Activated naive CD8-positive, alpha-beta T cell treated with anti-CD3 and anti-CD28 coated beads, Interleukin-2, amount 10 ng/mL, durations not matched to agents 7 days and 5 days (primary cell): ENCODE results near the gene PTDSS2. TPM values are rescaled to one million over a fixed set of nuclear protein-coding genes. Genes with fewer than 3 reads are reported as not detected.

Experiments
- ATAC-seq: fragments of 150-1000 bp; cut with Tn5 transposase; one replicate; pipeline ENCODE4 v1.10.0; 2021; ENCODE audit warnings: low read depth, moderate library complexity
- POLR2A ChIA-PET: fragments of 350-600 bp; sonication (Branson Sonifier 250); formaldehyde crosslinking; loops from one replicate; lab custom pipeline; 2021; ENCODE audit warnings: antibody characterized with exemption; lab: Charles Lee
- DNase-seq: peaks from one replicate; pipeline ENCODE4 v3.0.0; 2021
- H3K27ac Mint-ChIP-seq: one replicate; pipeline ENCODE4 v1.8.0; 2022; ENCODE audit warnings: mild to moderate bottlenecking, mixed read lengths
- H3K27me3 Mint-ChIP-seq: one replicate; pipeline ENCODE4 v1.8.0; 2022; ENCODE audit warnings: mild to moderate bottlenecking, moderate library complexity, mixed read lengths
- H3K36me3 Mint-ChIP-seq: one replicate; pipeline ENCODE4 v1.8.0; 2021; ENCODE audit warnings: mild to moderate bottlenecking, mixed read lengths
- H3K4me1 Mint-ChIP-seq: one replicate; pipeline ENCODE4 v1.8.0; 2021; ENCODE audit warnings: mixed read lengths
- H3K4me3 Mint-ChIP-seq: one replicate; pipeline ENCODE4 v1.8.0; 2022; ENCODE audit warnings: mild to moderate bottlenecking, moderate library complexity, mixed read lengths
- H3K9me3 Mint-ChIP-seq: one replicate; pipeline ENCODE4 v1.8.0; 2021; ENCODE audit warnings: mixed read lengths
- total RNA-seq, 2 experiments: library from RNA; stranded (reverse); gene quantifications; one replicate each; pipeline ENCODE4 v1.2.3, GENCODE V29; 2021

PTDSS2 gene
- total RNA-seq, 2 experiments from 2014 or later = 27.6 to 27.8 TPM

DNA sequence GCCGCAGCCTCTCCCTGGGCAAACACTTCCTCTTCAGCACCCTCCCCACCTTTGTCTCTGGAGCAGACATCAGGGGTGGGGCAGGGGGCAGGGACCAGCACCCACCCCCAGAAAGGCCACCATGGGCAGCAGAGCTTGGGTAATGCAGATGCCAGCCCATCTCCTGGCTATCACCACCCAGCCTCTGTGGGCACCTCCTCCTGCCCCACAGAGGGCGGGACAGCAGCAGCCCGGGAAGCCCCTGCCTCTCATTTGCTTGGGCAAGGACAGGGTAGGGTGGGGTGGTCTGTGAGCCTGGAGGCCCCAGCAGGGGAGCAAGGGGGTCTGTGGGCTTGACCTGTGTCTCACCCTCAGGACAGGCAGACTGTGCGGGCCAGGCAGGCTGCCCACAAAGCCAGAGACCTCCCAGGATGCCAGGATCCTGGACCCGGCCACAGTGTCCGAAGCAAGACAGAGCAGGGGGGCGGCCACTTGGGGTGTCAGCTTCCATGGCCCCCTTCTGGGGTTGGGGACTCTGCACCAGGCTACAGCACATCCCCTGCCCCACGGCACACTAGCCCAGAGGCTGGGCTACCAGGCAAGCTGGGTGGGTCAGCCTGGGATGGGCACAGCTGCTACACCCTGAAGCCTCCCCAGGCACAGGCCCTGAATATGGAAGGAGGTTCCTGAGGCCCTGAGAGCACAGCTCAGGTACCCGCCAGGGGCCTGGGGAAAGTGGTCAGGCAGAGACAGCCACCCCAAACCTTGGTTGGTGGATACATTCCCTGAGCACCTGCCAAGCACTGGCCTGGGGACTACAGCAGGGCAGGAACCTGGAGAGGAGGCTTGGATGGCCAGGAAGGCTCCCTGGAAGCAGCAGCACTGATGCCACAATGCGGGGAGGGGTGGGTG, 52.5 kb downstream of the PTDSS2 start:
- Mint-ChIP-seq H3K36me3 (peaks cover 7% of the 10 kb centered on the region), H3K4me1 (peaks cover 17% of the 10 kb centered on the region), H3K9me3 (no peaks in the 10 kb centered on the region), H3K4me3 (no peak overlapping the region), H3K27ac (peak overlapping the region; percentile 42), H3K27me3 (no peaks in the 10 kb centered on the region)
- POLR2A ChIA-PET = no interaction called here
- ATAC-seq (no peak), DNase-seq (no peak)

DNA sequence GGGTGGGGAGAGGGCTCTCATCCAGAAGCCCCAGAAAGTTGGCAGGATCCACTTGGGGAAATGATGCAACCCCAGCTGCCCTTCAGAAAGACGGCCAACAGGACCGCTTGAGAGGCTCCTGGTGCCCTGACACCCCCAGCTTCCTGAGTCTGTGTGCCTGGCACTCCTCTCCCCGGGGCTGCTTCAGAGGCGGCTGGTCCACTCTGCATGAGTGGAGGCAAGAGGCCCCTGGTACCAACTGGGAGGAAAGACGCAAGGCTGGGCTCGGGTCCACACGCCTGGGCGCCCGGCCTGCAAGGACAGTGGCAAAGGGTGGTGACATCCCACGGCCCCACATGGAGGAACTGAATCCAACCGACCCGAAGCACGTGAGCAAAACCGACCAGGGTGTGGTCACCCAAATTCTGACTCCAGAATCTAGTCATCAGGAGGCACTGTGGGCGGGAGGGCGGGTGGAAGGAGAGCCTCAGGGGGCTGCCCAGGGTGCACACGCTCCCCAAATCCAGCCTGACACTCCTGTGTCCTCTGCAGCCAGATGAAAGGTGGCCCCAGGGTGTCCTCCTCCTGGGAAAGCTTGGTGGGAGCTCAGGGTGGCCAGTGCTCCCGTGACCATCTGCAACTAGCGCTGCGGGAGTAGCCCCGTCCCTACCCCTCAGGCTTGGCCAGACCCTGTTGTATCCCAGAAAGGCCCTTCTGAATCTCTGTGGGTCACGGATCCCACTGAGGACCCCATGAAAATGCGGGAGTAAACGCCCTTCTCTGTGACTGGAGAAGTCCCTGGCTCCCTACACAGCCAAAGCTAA, 53.3 kb downstream of the PTDSS2 start:
- POLR2A ChIA-PET = no interaction called here
- ATAC-seq (no peak), DNase-seq (no peak)
- H3K36me3 Mint-ChIP-seq = no peaks in the 10 kb centered on the region
- peaks cover 18% of the 10 kb centered on the region for H3K4me1 Mint-ChIP-seq
- no peak overlapping the region for H3K4me3 Mint-ChIP-seq
- no peak overlapping the region for H3K27ac Mint-ChIP-seq
- no peaks in the 10 kb centered on the region for H3K27me3 Mint-ChIP-seq
- no peaks in the 10 kb centered on the region for H3K9me3 Mint-ChIP-seq

GRCh38 chr11:504053-504993, 54.2 kb downstream of the PTDSS2 start:
- no peaks in the 10 kb centered on the region for H3K9me3 Mint-ChIP-seq
- DNase-seq = peak; percentile 55
- POLR2A ChIA-PET = interaction anchor here (1.3 kb wide), 1 partner anchor 47 kb away, joined by 3 read pairs; no protein-coding TSS in a partner anchor

DNA sequence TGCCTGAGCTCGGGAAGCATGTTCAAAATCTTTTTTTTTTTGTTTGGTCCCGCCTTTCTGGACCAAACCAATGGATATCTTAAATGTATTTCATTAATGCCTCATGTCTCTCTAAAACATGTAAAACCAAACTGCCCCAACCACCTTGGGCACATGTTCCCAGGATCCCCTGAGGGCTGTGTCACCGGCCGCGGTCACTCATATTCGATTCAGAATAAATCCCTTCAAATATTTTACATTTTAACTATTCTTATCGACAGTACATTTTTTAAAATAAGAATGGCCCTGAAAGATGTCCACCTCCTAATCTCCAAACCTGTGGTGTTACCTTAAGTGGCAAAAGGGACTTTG, 54.9 kb downstream of the PTDSS2 start:
- POLR2A ChIA-PET = interaction anchor here (1.3 kb wide), 1 partner anchor 48 kb away, joined by 3 read pairs; no protein-coding TSS in a partner anchor
- no peak for ATAC-seq
- Mint-ChIP-seq H3K9me3 (no peaks in the 10 kb centered on the region), H3K27ac (peak overlapping the region; percentile 71), H3K27me3 (no peaks in the 10 kb centered on the region), H3K4me1 (peaks cover 18% of the 10 kb centered on the region), H3K36me3 (peaks cover 3% of the 10 kb centered on the region), H3K4me3 (peak overlapping the region; percentile 90)
- DNase-seq = no peak

More at GRCh38 chr11:504053-504993, 54.2 kb downstream of the PTDSS2 start:
- H3K36me3 Mint-ChIP-seq = no peaks in the 10 kb centered on the region
- ATAC-seq = no peak
- H3K4me1 Mint-ChIP-seq = peaks cover 18% of the 10 kb centered on the region
- no peaks in the 10 kb centered on the region for H3K27me3 Mint-ChIP-seq
- H3K27ac Mint-ChIP-seq = peak overlapping the region; percentile 71
- peak overlapping the region; percentile 90 for H3K4me3 Mint-ChIP-seq

DNA sequence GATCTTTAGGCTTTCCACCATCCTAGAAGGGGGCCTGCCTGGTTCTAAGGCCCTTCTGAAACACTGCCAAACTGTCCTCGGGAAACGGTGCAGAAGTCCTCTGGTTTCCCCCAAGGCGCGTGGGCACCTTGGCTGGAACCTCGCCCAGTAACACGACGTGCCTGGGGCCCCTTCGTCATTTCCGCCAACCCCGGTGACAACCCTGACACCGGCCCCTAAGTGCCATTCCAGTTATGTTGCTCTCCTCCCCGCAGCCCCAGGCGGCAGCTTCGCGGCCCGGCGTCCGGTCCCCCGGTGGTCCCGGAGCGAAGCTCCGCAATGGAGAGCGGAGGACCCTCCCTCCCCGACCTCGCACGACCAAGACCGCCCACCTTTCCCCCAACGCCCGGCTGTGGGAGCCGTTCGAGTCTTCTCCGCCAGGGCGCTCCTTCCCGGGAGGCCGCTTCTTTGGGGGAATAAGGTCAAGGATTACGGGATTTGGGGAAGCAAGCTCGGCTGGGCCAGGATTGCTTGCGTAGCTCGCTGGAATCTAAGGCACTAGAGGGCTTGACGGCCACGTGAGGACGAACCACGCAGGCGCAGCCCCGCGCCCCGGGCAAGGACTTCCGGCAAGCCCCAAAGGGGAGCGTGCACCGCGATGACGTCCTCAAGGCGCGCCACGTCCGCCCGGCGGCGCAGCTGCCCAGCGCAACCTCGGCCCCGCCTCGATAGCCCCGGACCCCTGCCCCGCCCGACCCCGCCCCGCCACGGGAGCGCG, 56.3 kb downstream of the PTDSS2 start:
- Mint-ChIP-seq H3K36me3 (peaks cover 3% of the 10 kb centered on the region), H3K27me3 (no peaks in the 10 kb centered on the region), H3K9me3 (no peaks in the 10 kb centered on the region), H3K4me3 (peak overlapping the region; percentile 90), H3K27ac (peak overlapping the region; percentile 99), H3K4me1 (peaks cover 18% of the 10 kb centered on the region)
- DNase-seq (peak; percentile 98), ATAC-seq (peak; percentile 83)
- POLR2A ChIA-PET = interaction anchor here (0.7 to 1.7 kb wide), 15 partner anchors 28 to 303 kb away, joined by 3 to 13 read pairs (median 6); partner anchors contain the start of genes BET1L, PHRF1, PTDSS2 and RIC8A

GRCh38 chr11:506995-507726, 57.1 kb downstream of the PTDSS2 start, which contains the start of gene RNH1:
Gene RNH1 (minus strand): TSS chr11:507242. CDS start chr11:502162, 5,080 bp downstream.
- POLR2A ChIA-PET = interaction anchor here (0.7 to 1.7 kb wide), 15 partner anchors 28 to 302 kb away, joined by 3 to 13 read pairs (median 6); partner anchors contain the start of genes BET1L, PHRF1, PTDSS2 and RIC8A
- Mint-ChIP-seq H3K4me3 (peak within 1 kb of the TSS; percentile 90), H3K4me1 (peaks cover 18% of the 10 kb centered on the region), H3K9me3 (no peaks in the 10 kb centered on the region), H3K27ac (peak within 1 kb of the TSS; percentile 99), H3K27me3 (no peaks in the 10 kb centered on the region), H3K36me3 (peaks cover 5% of the 10 kb centered on the region)
- ATAC-seq (peak; percentile 70), DNase-seq (peak; percentile 100)

DNA sequence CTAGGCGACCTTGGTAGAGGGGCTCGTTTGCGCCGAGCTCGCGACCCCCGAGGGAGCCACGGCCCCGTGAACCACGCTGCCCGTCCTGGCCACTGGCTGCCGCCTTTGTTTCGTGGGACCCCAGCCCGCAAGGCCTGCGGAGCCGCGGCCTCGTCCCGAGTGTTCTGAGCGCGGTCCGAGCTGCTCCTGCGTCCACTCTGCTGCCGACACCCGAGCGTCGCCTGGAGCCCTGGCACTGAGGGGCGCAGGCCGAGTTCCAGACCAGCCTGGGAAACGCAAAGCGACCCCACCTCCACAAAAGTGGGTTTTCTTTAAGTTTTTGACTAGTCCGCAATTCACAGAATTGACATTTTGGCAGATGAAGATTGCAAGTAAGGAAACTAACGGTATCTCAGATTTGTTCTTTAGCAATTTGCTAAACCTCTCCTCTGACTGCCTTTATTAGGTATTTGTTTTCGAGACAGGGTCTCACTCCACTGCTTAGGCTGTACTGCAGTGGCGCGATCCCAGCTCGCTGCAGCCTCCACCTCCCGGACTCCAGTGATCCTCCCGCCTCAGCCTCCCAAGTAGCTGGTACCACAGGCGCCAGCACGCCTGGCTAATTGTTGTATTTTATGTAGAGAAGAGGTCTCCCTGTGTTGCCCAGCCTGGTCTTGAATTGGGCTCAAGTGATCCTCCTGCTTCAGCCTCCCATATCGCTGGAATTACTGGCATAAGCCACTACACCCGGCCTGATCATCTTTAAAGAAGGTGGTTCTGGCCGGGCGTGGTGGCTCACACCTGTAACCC, 57.8 kb downstream of the PTDSS2 start:
- H3K27ac Mint-ChIP-seq = peak overlapping the region; percentile 73
- ATAC-seq (no peak), DNase-seq (no peak)
- H3K36me3 Mint-ChIP-seq = peaks cover 5% of the 10 kb centered on the region
- H3K27me3 Mint-ChIP-seq = no peaks in the 10 kb centered on the region
- peaks cover 18% of the 10 kb centered on the region for H3K4me1 Mint-ChIP-seq
- POLR2A ChIA-PET = interaction anchor here (1.2 to 1.6 kb wide), 2 partner anchors 58 to 240 kb away, joined by 4 to 13 read pairs; partner anchors contain the start of gene PTDSS2
- H3K9me3 Mint-ChIP-seq = no peaks in the 10 kb centered on the region
- peak overlapping the region; percentile 90 for H3K4me3 Mint-ChIP-seq

DNA sequence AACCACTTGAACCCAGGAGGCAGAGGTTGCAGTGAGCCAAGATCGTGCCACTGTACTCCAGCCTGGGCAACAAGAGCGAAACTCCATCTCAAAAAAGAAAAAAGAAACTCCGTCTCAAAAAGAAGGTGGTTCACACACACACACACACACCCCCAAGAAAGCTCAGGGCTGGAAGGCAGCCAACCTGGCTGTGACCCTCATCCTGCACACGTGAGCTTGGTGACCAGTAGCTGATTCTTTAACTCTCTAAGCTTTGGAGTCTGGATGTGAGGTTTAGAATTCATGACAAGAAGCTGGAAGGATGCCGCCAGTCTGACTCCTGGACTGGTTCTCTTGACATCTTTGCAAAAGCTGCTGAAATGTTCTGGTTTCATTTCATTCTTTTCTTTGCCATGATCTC, 58.9 kb downstream of the PTDSS2 start:
- Mint-ChIP-seq H3K4me1 (peaks cover 16% of the 10 kb centered on the region), H3K27me3 (no peaks in the 10 kb centered on the region), H3K27ac (no peak overlapping the region), H3K36me3 (peaks cover 5% of the 10 kb centered on the region), H3K9me3 (no peaks in the 10 kb centered on the region), H3K4me3 (peak overlapping the region; percentile 19)
- DNase-seq = no peak
- POLR2A ChIA-PET = interaction anchor here (0.9 to 1.2 kb wide), 2 partner anchors 10 to 241 kb away, joined by 3 to 4 read pairs; no protein-coding TSS in a partner anchor
- no peak for ATAC-seq

GRCh38 chr11:512761-513595, 62.9 kb downstream of the PTDSS2 start:
- POLR2A ChIA-PET = interaction anchor here (1.5 to 1.8 kb wide), 2 partner anchors 23 to 64 kb away, joined by 3 to 6 read pairs; no protein-coding TSS in a partner anchor
- DNase-seq = no peak
- H3K4me3 Mint-ChIP-seq = no peak overlapping the region
- peaks cover 1% of the 10 kb centered on the region for H3K9me3 Mint-ChIP-seq
- ATAC-seq = no peak
- H3K27ac Mint-ChIP-seq = no peak overlapping the region
- H3K27me3 Mint-ChIP-seq = no peaks in the 10 kb centered on the region
- peaks cover 19% of the 10 kb centered on the region for H3K36me3 Mint-ChIP-seq
- H3K4me1 Mint-ChIP-seq = no peaks in the 10 kb centered on the region

DNA sequence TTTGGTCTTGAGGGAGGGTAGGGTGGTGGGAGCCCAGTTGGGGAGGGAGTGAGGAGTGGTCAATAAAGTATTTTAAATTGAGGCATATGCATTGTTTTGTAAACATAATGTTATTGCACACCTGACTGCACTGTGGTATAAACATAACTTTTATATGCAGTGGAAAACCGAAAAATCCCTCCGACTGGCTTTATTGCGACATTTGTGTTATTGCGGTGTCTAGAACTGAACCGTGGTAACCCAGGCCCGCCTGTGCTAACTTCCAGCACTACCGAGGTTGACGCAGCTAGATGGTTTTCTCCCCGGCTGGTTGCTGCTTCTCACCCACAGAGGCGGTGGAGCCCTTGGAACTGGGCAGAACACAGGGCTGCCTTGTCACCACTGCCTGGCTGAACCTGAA, 64.5 kb downstream of the PTDSS2 start:
- DNase-seq (no peak), ATAC-seq (no peak)
- H3K4me1 Mint-ChIP-seq = peaks cover 4% of the 10 kb centered on the region
- H3K9me3 Mint-ChIP-seq = peaks cover 1% of the 10 kb centered on the region
- POLR2A ChIA-PET = interaction anchor here (1.8 kb wide), 1 partner anchor 66 kb away, joined by 6 read pairs; no protein-coding TSS in a partner anchor
- peaks cover 19% of the 10 kb centered on the region for H3K36me3 Mint-ChIP-seq
- H3K27ac Mint-ChIP-seq = no peak overlapping the region
- no peaks in the 10 kb centered on the region for H3K27me3 Mint-ChIP-seq
- H3K4me3 Mint-ChIP-seq = no peak overlapping the region
